ENCODE data around the gene ARRDC2.
"Not testable (repeated sequence)": the region's sequence is repeated elsewhere in the genome, so short reads cannot be mapped to it uniquely, and the experiment has no call there.

The ARRDC2 gene

DNA sequence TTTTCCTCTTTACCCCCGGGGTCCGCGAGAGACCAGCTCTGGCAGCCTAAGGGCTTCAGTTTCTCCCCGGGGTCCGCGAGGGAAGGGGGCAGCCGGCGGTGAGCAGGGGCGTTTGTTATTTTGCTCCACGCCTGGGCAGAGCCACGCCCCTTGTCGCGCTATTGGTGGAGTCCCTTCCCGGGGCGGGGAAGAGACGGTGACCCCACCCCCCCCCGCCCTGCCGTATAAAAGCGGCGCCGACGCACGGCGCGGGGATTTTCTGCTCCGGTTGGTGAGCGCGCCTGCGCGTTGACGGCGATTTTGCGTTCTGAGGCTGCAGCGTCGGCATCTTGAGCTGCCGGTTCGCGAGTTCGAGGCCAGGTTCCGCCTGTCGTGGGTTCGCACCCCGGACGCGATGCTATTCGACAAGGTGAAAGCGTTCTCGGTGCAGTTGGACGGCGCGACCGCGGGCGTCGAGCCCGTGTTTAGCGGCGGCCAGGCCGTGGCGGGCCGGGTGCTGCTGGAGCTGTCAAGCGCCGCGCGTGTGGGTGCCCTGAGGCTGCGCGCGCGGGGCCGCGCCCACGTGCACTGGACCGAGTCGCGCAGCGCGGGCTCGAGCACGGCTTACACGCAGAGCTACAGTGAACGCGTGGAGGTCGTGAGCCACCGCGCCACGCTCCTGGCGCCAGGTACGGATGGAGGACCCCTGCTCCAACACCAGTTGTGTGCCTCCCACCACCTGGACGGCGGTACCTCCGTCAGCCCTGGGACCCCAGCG, at the start of gene ARRDC2:
ARRDC2 (plus strand) TSS at position 254 of the 757 bp plus-strand sequence; CDS start at position 395, 141 bp downstream.
- peak; percentile 88 for DNase-seq

GRCh38 chr19:17963936-17964691, 43.9 kb upstream of the ARRDC2 start:
- no peak for DNase-seq

DNA sequence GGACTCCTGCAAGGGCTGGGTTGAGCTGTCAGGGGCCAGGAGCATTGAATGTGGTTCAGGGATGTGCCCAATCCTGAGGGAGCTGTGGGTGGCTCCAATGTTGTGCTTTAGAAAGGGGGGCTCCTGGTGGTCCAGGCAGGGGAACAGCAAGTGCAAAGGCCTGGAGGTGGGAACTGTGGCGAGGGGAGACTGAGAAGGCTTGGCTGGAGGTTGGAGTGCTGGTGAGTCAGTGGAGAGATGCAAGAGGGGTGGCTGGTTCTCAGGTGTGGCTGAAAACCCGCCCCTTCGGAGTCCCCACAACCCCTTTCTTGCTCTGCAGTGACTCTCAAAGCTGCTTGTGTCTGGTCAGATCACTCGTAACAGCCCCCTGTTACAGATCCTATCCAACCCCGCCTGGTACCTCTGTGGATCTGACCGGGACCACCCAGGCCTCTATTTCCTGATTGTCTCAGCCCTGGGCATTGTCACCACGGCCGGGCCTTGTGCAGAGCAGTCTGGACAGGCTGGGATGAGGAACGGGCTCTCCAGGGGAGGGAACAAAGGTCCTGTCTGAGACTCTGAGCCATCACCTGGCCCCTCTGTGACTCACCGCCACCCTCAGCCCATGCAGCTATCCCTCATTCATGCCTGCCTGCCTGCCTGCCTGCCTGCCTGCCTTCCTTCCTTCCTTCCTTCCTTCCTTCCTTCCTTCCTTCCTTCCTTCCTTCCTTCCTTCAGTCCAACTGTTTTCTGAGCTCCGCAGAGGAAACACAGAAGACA, 42.4 kb upstream of the ARRDC2 start:
- no peak for DNase-seq

- no peak for DNase-seq
Measured at GRCh38 chr19:17966129-17966483, 41.9 kb upstream of the ARRDC2 start.

GRCh38 chr19:17966550-17967256, 41.3 kb upstream of the ARRDC2 start, which contains the start of gene KCNN1:
Gene KCNN1 (plus strand): TSS chr19:17967107. CDS start chr19:17973889, 6,782 bp downstream.
- DNase-seq: no peak

GRCh38 chr19:17967257-17968051, 40.5 kb upstream of the ARRDC2 start:
- DNase-seq: no peak

DNA sequence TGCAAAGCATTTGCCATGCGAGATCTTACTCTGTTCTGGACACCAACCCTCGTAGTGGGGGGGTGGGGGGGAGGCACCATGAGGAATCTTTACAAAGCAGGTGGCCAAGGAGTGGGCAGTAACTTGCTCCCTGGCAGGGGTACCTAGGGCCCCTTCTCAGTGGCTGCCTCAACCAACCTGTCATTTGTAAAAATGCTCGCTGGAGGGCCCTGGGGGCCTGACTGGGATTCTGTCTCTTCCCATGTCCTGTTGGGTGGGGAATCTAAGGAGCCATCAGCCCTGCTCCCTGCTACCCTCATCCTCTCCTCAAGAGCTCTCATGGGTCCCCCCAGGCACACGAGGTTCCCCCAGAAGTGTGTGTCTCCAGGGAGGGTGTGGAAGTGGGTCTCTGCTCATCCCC, 39.6 kb upstream of the ARRDC2 start:
- no peak for DNase-seq

DNA sequence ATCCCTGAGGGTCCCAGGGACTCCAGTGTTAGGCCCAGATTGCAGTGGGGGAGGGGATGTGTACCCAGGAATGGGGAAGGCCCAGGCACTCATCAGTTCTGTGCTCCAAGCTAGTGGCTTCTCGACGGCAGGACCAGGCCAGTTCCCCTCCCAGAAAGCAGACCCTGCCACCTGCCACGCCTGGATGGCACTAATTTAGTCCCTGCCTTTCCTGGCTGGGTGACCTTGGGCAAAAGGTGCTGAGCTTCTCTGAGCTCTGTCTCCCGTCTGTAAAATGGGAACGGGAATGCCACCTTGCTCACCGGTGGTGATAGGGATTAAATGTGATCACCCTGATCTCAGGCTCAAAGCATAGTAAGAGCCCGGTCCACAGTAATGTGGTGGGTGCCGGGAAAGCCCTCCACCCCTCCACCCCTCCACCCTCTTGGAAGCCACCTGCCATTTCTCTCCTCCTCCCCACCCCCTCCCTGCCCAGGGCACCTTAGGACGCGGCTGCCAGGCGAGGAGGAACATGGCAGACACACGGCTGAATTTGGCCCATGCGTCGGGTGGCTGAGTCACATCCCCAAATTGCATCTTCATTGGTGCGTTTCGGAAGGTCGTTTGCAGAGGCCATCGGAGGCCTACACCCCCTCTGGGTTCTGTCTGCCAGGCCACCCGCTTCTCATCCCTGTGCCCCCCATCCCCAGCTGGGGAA, 38.7 kb upstream of the ARRDC2 start:
- no peak for DNase-seq

DNA sequence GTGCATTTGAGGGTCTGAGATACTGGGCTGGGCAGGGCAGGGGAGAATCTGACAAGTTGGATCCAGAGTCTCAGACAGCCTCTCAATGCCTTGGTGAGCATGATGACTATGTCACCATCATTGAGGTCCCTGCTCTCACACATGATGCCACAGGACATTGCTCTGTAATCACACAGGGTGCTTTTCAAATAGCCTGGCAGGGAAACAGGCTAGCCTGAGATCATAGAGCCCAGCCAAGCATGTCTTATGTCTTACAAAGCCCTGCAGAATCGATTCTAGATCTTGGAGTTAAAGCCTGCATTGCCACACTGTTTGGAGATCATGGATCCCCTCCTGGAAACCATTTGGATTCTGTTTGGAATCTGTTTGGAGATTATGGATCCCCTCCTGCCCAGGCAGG, 35.7 kb upstream of the ARRDC2 start:
- no peak for DNase-seq

GRCh38 chr19:17973759-17974158, 34.2 kb upstream of the ARRDC2 start:
- no peak for DNase-seq

- no peak for DNase-seq
Measured at GRCh38 chr19:17974551-17974950, 33.4 kb upstream of the ARRDC2 start.

DNA sequence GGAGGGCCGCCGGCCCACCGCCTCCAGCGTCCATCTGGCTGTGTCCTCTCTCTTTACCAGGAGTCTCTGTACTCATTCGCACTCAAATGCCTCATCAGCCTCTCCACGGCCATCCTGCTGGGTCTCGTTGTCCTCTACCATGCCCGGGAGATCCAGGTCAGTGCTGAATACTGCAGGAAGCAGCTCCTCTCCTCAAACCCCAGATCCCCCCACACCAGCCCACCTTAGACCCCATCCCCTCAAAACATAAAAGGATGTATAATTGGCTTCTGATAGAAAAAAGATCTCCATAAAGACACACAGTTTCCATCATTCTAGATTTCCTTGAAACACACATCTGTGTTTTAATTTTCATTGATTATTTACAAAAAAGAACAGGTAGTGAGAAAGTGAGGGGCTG, 32.9 kb upstream of the ARRDC2 start:
- no peak for DNase-seq

DNA sequence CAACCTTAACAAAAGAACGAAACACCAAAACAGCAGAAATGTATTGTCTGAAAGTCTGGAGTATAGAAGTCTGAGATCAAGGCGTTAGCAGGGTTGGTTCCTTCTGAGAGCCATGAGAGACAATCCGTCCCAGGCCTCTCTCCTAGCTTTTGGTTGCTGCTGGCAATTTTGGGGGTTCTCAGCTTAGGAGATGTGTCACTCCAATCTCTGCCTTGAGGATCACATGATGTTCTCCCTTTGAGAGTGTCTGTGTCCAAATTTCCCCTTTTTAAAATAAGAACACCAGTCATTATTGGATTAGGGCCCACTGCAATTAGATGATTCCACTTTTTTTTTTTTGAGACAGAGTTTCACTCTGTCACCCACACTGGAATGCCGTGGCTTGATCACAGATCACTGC, 30.9 kb upstream of the ARRDC2 start:
- DNase-seq: no peak

DNA sequence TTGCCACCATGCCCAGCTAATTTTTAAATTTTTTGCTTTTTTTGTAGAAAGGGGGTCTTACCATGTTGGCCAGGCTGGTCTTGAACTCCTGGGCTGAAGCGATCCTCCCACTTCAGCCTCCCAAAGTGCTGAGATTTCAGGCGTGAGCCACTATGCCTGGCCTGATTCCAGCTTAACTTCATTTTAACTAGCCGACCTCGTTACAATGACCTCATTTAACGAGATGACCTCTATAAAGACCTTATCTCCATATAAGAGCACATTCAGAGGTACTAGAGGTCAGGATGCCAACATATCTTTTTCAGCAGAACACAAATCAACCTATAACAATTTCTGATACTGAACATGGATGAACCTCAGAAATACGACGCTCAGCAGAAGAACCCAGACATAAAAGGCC, 30.5 kb upstream of the ARRDC2 start:
- no peak for DNase-seq

DNA sequence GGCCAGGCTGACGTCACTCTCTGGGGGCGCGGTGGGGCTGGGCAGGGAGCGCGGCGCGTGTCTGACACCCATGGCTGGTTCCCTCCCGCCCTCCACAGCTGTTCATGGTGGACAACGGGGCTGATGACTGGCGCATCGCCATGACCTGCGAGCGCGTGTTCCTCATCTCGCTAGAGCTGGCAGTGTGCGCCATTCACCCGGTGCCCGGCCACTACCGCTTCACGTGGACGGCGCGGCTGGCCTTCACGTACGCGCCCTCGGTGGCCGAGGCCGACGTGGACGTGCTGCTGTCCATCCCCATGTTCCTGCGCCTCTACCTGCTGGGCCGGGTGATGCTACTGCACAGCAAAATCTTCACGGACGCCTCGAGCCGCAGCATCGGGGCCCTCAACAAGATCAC, 26.4 kb upstream of the ARRDC2 start:
- DNase-seq: no peak

DNA sequence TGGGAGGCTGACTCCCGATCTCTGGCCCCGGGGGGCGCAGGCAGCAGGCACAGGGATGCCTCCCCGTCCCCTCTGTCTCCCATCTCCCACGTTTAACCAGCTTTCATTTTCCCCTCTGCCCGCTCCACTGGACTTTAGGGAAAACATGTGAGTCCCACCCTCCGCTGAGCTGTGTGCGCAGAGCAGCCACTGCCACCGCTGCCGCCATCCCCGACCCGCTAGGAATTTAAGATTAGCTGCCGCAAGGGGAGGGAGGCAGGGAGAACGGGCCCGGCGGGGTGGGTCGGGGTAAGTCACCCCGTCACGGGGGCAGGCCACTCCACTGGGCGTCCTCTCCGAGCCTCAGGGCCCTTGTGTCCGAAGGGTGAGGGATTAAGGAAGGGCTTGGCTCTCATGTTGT, 25.5 kb upstream of the ARRDC2 start:
- DNase-seq: no peak

GRCh38 chr19:17985037-17985818, 22.7 kb upstream of the ARRDC2 start:
- no peak for DNase-seq

GRCh38 chr19:17986569-17986968, 21.4 kb upstream of the ARRDC2 start:
- not testable (repeated sequence) for DNase-seq

- DNase-seq: no peak
Measured at GRCh38 chr19:17988161-17988560, 19.8 kb upstream of the ARRDC2 start.

- DNase-seq: no peak
Measured at GRCh38 chr19:17989425-17990094, 18.4 kb upstream of the ARRDC2 start.

All from stimulated activated CD4-positive, alpha-beta T cell treated with anti-CD3 and anti-CD28 coated beads, Interleukin-1b, Interleukin-23, amount 100 ng/mL, for 48 hours (primary cell).